Left lung (tissue), 10 donors: ENCODE data around the gene LIMK2. TPM values are rescaled to one million over a fixed set of nuclear protein-coding genes. Genes with fewer than 3 reads are reported as not detected.
A peak's percentile ranks its signal among the peaks of the same experiment; 100 is the strongest.

Source experiments
- ATAC-seq: fragments of 200-7000 bp; cut with Tn5 transposase; one replicate; pipeline ENCODE4 v1.9.1; 2020; ENCODE audit warnings: moderate library complexity
- DNase-seq, 4 donors: peaks; one replicate each; pipeline ENCODE4 v3.0.0-alpha.2; 2013 to 2020
- H3K27ac ChIP-seq, 2 donors: fragments of 200-600 bp; sonication (generic) in 1 of 2; one replicate each; pipeline versions ENCODE4 v1.5.0 to v1.8.0; 2020 to 2021
- H3K27me3 ChIP-seq, 2 donors: fragments of 200-600 bp; sonication (generic) in 1 of 2; one replicate each; pipeline versions ENCODE4 v1.5.0 to v1.8.0; 2020 to 2021
- H3K36me3 ChIP-seq, 2 donors: fragments of 200-600 bp; sonication (generic) in 1 of 2; one replicate each; pipeline versions ENCODE4 v1.5.0 to v1.8.0; 2020 to 2021
- H3K4me1 ChIP-seq, 2 donors: fragments of 200-600 bp; one replicate each; pipeline ENCODE4 v1.8.0; 2021
- H3K4me3 ChIP-seq, 2 donors: fragments of 200-600 bp; sonication (generic) in 1 of 2; one replicate each; pipeline versions ENCODE4 v1.5.0 to v1.8.0; 2020 to 2021; ENCODE audit warnings: mild to moderate bottlenecking in 1 of 2
- H3K9me3 ChIP-seq, 2 donors: fragments of 200-600 bp; sonication (generic) in 1 of 2; one replicate each; pipeline versions ENCODE4 v1.5.0 to v1.8.0; 2020 to 2021
- CTCF ChIP-seq, 2 donors: fragments of 200-600 bp; sonication (generic) in 1 of 2; IDR thresholded peaks; one replicate each; pipeline versions ENCODE4 v1.5.0 to v1.8.0; 2021; ENCODE audit warnings: antibody characterized with exemption in 2 of 2
- intact Hi-C, 2 donors: fragments of 100-400 bp; cut with DNase I; formaldehyde crosslinking; loops; one replicate each; pipeline versions ENCODE4 v1.11.2 to v1.14.2; 2022
- polyA plus RNA-seq, 6 donors: library from polyadenylated mRNA; unstranded; fragments of 120-200 nt; gene quantifications; one replicate each; pipeline ENCODE4 v1.2.1, GENCODE V29; 2013; ENCODE audit not compliant: insufficient read length in 6 of 6
- total RNA-seq, 2 donors: library from RNA; stranded (reverse); fragmentation: NEBNext Ultra II Directional; extraction: Animal tissue kit (Norgen Biotek cat#: 25700); gene quantifications; one replicate each; pipeline ENCODE4 v1.2.1, GENCODE V29; 2021
- donor health status: DM: no; HTN: yes; CAD: no.
- donor health status: DM: no; HTN: no; CAD: no.

LIMK2 gene
- total and polyA plus RNA-seq, 8 donors = 47.4 to 87.6 (median 53.6) TPM

- DNase-seq (no peak), ATAC-seq (peak; percentile 70)
- no peak overlapping the region for H3K4me3 ChIP-seq
- intact Hi-C loops = no loop called here
- no peak for TF ChIP-seq CTCF (IDR thresholded peaks at IDR 0.05)
- peaks cover 7 to 75% of the 10 kb centered on the region in 2 donors for H3K36me3 ChIP-seq
- peaks cover 3 to 17% of the 10 kb centered on the region in 2 donors for H3K4me1 ChIP-seq
- H3K27ac ChIP-seq = no peak overlapping the region
- H3K27me3 ChIP-seq = no peaks in the 10 kb centered on the region
- H3K9me3 ChIP-seq = no peaks in the 10 kb centered on the region
Observed at GRCh38 chr22:31259798-31260473, 47.8 kb downstream of the LIMK2 start.

GRCh38 chr22:31260474-31260856, 48.4 kb downstream of the LIMK2 start:
- DNase-seq (no peak), ATAC-seq (no peak)
- Histone ChIP-seq H3K27ac (no peak overlapping the region), H3K36me3 (peaks cover 7 to 80% of the 10 kb centered on the region in 2 donors), H3K9me3 (no peaks in the 10 kb centered on the region), H3K4me1 (peaks cover 0 to 14% of the 10 kb centered on the region in 2 donors), H3K27me3 (no peaks in the 10 kb centered on the region), H3K4me3 (no peak overlapping the region)
- intact Hi-C loops = no loop called here
- TF ChIP-seq CTCF (IDR thresholded peaks at IDR 0.05) = no peak

- ATAC-seq = no peak
- no peak for DNase-seq
- peaks cover 0 to 12% of the 10 kb centered on the region in 2 donors for H3K4me1 ChIP-seq
- H3K9me3 ChIP-seq = no peaks in the 10 kb centered on the region
- H3K27ac ChIP-seq = no peak overlapping the region
- H3K27me3 ChIP-seq = no peaks in the 10 kb centered on the region
- peaks cover 7 to 100% of the 10 kb centered on the region in 2 donors for H3K36me3 ChIP-seq
- intact Hi-C loops = no loop called here
- TF ChIP-seq CTCF (IDR thresholded peaks at IDR 0.05) = no peak
- H3K4me3 ChIP-seq = no peak overlapping the region
Observed at GRCh38 chr22:31262312-31263133, 50.4 kb downstream of the LIMK2 start.

- Histone ChIP-seq H3K27ac (no peak overlapping the region), H3K36me3 (peaks cover 5 to 100% of the 10 kb centered on the region in 2 donors), H3K27me3 (no peaks in the 10 kb centered on the region), H3K9me3 (no peaks in the 10 kb centered on the region), H3K4me3 (no peak overlapping the region), H3K4me1 (peaks cover 0 to 5% of the 10 kb centered on the region in 2 donors)
- no peak for TF ChIP-seq CTCF (IDR thresholded peaks at IDR 0.05)
- no peak for ATAC-seq
- intact Hi-C loops = no loop called here
- DNase-seq = no peak
Observed at GRCh38 chr22:31263896-31264640, 52.0 kb downstream of the LIMK2 start.

- no peak for TF ChIP-seq CTCF (IDR thresholded peaks at IDR 0.05)
- no peaks in the 10 kb centered on the region for H3K9me3 ChIP-seq
- ATAC-seq = no peak
- DNase-seq = no peak
- peaks cover 5 to 100% of the 10 kb centered on the region in 2 donors for H3K36me3 ChIP-seq
- H3K27ac ChIP-seq = no peak overlapping the region
- H3K27me3 ChIP-seq = no peaks in the 10 kb centered on the region
- H3K4me1 ChIP-seq = peaks cover 0 to 5% of the 10 kb centered on the region in 2 donors
- H3K4me3 ChIP-seq = no peak overlapping the region
- intact Hi-C loops = no loop called here
Observed at GRCh38 chr22:31268281-31268680, 56.2 kb downstream of the LIMK2 start.
